SK-N-SH treated with all-trans-retinoic acid at 6 μM for 48 hours (cell line): ENCODE data around the gene SNX17.

Source experiments
- ATAC-seq: fragments of 200-7000 bp; cut with Tn5 transposase; 3 replicates; pipeline ENCODE4 v1.9.1; 2020; ENCODE audit warnings: mild to moderate bottlenecking, moderate library complexity
- ARNTL ChIP-seq: fragments of 450-650 bp; formaldehyde crosslinking; IDR thresholded peaks from 2 replicates; pipeline ENCODE4 v1.5.0; 2020; ENCODE audit warnings: low read depth, mild to moderate bottlenecking, moderate library complexity, borderline replicate concordance
- BACH2 ChIP-seq: fragments of 250-450 bp; sonication (Bioruptor Pico); IDR thresholded peaks from 2 replicates; pipeline ENCODE4 v1.9.0; 2021; ENCODE audit warnings: mild to moderate bottlenecking, borderline replicate concordance
- CREB5 ChIP-seq: fragments of 250-450 bp; sonication (Bioruptor Pico); IDR thresholded peaks from 2 replicates; pipeline ENCODE4 v1.5.1; 2020; ENCODE audit warnings: low read depth, mild to moderate bottlenecking, moderate library complexity
- CSDC2 ChIP-seq: fragments of 250-450 bp; sonication (Bioruptor Pico); IDR thresholded peaks from 2 replicates; pipeline ENCODE4 v1.5.0; 2020; ENCODE audit warnings: mild to moderate bottlenecking, moderate library complexity
- CSRNP3 ChIP-seq: fragments of 250-450 bp; sonication (Bioruptor Pico); IDR thresholded peaks from 2 replicates; pipeline ENCODE4 v1.5.1; 2021; ENCODE audit warnings: mild to moderate bottlenecking, moderate library complexity
- ESRRG ChIP-seq: fragments of 250-450 bp; sonication (Bioruptor Pico); IDR thresholded peaks from 2 replicates; pipeline ENCODE4 v1.6.1; 2021; ENCODE audit warnings: mild to moderate bottlenecking
- GLIS3 ChIP-seq: fragments of 250-450 bp; sonication (Bioruptor Pico); IDR thresholded peaks from 2 replicates; pipeline ENCODE4 v1.5.0; 2020; ENCODE audit warnings: mild to moderate bottlenecking, moderate library complexity
- ISL1 ChIP-seq: fragments of 250-450 bp; sonication (Bioruptor Pico); IDR thresholded peaks from 2 replicates; pipeline ENCODE4 v2.1.2; 2022; ENCODE audit warnings: mild to moderate bottlenecking, moderate library complexity
- OSR1 ChIP-seq: fragments of 250-450 bp; sonication (Bioruptor Pico); IDR thresholded peaks from 2 replicates; pipeline ENCODE4 v1.8.0; 2022; ENCODE audit warnings: moderate library complexity, mild to moderate bottlenecking, inconsistent platforms
- PPARA ChIP-seq: fragments of 250-450 bp; sonication (Bioruptor Pico); IDR thresholded peaks from 2 replicates; pipeline ENCODE4 v1.5.0; 2020; ENCODE audit warnings: mild to moderate bottlenecking, borderline replicate concordance
- RARB ChIP-seq: fragments of 250-450 bp; sonication (Bioruptor Pico); IDR thresholded peaks from 2 replicates; pipeline ENCODE4 v1.8.0; 2021; ENCODE audit warnings: mild to moderate bottlenecking, moderate library complexity
- SNAI2 ChIP-seq: fragments of 250-450 bp; sonication (Bioruptor Pico); IDR thresholded peaks from 2 replicates; pipeline ENCODE4 v1.5.0; 2020; ENCODE audit warnings: mild to moderate bottlenecking, moderate library complexity
- TCF4 ChIP-seq: fragments of 250-450 bp; sonication (Bioruptor Pico); IDR thresholded peaks from 2 replicates; pipeline ENCODE4 v1.8.0; 2021; ENCODE audit warnings: mild to moderate bottlenecking, moderate library complexity, borderline replicate concordance
- ZC3H10 ChIP-seq: fragments of 250-450 bp; sonication (Bioruptor Pico); IDR thresholded peaks from 2 replicates; pipeline ENCODE4 v1.5.1; 2021; ENCODE audit warnings: mild to moderate bottlenecking, moderate library complexity
- ZFP3 ChIP-seq: fragments of 250-450 bp; sonication (Bioruptor Pico); IDR thresholded peaks from 2 replicates; pipeline ENCODE4 v1.5.0; 2020; ENCODE audit warnings: mild to moderate bottlenecking, moderate library complexity
- ZFP30 ChIP-seq: fragments of 450-650 bp; formaldehyde crosslinking; IDR thresholded peaks from 2 replicates; pipeline ENCODE4 v1.5.0; 2022; ENCODE audit warnings: mild to moderate bottlenecking, moderate library complexity
- ZNF70 ChIP-seq: fragments of 450-650 bp; formaldehyde crosslinking; IDR thresholded peaks from 2 replicates; pipeline ENCODE4 v1.5.0; 2020; ENCODE audit warnings: mild to moderate bottlenecking, moderate library complexity
- ZNF8 ChIP-seq: fragments of 450-650 bp; formaldehyde crosslinking; IDR thresholded peaks from 2 replicates; pipeline ENCODE4 v1.5.0; 2020; ENCODE audit warnings: mild to moderate bottlenecking, moderate library complexity
- TF ChIP-seq, protein P1 (sequence below): fragments of 250-450 bp; sonication (Bioruptor Pico); IDR thresholded peaks from 2 replicates; pipeline ENCODE4 v1.8.0; 2021; ENCODE audit warnings: low read depth, mild to moderate bottlenecking, moderate library complexity, borderline replicate concordance
- TF ChIP-seq, protein P2 (sequence below): fragments of 250-450 bp; sonication (Bioruptor Pico); IDR thresholded peaks from 2 replicates; pipeline ENCODE4 v1.5.0; 2020; ENCODE audit warnings: mild to moderate bottlenecking, moderate library complexity
- TF ChIP-seq, protein P3 (sequence below): fragments of 250-450 bp; sonication (Bioruptor Pico); IDR thresholded peaks from 2 replicates; pipeline ENCODE4 v1.8.0; 2020; ENCODE audit warnings: mild to moderate bottlenecking, moderate library complexity, borderline replicate concordance

The SNX17 gene

DNA sequence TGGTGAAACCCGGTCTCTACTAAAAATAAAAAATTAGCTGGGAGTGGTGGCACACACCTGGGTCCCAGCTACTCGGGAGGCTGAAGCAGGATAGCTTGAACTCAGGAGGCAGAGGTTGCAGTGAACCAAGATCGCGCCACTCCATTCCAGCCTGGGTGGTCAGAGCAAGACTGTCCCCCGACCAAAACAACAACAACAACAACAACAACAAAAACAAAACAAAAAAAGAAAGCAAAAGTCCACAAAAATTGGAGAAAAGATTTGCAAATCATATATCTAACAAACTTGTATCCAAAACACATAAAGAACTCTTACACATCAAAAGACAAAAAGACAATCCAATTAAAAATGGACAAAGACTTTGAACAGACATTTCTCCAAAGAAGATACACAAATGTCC, 28.5 kb downstream of the SNX17 start:
- ATAC-seq, result no peak
- TF ChIP-seq, protein P1, sequence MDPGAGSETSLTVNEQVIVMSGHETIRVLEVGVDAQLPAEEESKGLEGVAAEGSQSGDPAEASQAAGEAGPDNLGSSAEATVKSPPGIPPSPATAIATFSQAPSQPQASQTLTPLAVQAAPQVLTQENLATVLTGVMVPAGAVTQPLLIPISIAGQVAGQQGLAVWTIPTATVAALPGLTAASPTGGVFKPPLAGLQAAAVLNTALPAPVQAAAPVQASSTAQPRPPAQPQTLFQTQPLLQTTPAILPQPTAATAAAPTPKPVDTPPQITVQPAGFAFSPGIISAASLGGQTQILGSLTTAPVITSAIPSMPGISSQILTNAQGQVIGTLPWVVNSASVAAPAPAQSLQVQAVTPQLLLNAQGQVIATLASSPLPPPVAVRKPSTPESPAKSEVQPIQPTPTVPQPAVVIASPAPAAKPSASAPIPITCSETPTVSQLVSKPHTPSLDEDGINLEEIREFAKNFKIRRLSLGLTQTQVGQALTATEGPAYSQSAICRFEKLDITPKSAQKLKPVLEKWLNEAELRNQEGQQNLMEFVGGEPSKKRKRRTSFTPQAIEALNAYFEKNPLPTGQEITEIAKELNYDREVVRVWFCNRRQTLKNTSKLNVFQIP (CRISPR knock-in tag), result no peak
- TF ChIP-seq SNAI2 (CRISPR knock-in tag) (no peak), CSRNP3 (CRISPR knock-in tag) (no peak), ZNF8 (CRISPR knock-in tag) (no peak), GLIS3 (CRISPR knock-in tag) (no peak), ZC3H10 (CRISPR knock-in tag) (no peak), CSDC2 (CRISPR knock-in tag) (no peak), ISL1 (CRISPR knock-in tag) (no peak), ZFP3 (CRISPR knock-in tag) (no peak), ZFP30 (CRISPR knock-in tag) (no peak), TCF4 (CRISPR knock-in tag) (no peak), ESRRG (CRISPR knock-in tag) (no peak), ZNF70 (CRISPR knock-in tag) (no peak), PPARA (no peak), OSR1 (CRISPR knock-in tag) (no peak), ARNTL (CRISPR knock-in tag) (no peak), CREB5 (CRISPR knock-in tag) (no peak), RARB (CRISPR knock-in tag) (no peak)
- TF ChIP-seq, protein P2, sequence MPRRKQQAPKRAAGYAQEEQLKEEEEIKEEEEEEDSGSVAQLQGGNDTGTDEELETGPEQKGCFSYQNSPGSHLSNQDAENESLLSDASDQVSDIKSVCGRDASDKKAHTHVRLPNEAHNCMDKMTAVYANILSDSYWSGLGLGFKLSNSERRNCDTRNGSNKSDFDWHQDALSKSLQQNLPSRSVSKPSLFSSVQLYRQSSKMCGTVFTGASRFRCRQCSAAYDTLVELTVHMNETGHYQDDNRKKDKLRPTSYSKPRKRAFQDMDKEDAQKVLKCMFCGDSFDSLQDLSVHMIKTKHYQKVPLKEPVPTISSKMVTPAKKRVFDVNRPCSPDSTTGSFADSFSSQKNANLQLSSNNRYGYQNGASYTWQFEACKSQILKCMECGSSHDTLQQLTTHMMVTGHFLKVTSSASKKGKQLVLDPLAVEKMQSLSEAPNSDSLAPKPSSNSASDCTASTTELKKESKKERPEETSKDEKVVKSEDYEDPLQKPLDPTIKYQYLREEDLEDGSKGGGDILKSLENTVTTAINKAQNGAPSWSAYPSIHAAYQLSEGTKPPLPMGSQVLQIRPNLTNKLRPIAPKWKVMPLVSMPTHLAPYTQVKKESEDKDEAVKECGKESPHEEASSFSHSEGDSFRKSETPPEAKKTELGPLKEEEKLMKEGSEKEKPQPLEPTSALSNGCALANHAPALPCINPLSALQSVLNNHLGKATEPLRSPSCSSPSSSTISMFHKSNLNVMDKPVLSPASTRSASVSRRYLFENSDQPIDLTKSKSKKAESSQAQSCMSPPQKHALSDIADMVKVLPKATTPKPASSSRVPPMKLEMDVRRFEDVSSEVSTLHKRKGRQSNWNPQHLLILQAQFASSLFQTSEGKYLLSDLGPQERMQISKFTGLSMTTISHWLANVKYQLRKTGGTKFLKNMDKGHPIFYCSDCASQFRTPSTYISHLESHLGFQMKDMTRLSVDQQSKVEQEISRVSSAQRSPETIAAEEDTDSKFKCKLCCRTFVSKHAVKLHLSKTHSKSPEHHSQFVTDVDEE (CRISPR knock-in tag), result no peak
- TF ChIP-seq, protein P3, sequence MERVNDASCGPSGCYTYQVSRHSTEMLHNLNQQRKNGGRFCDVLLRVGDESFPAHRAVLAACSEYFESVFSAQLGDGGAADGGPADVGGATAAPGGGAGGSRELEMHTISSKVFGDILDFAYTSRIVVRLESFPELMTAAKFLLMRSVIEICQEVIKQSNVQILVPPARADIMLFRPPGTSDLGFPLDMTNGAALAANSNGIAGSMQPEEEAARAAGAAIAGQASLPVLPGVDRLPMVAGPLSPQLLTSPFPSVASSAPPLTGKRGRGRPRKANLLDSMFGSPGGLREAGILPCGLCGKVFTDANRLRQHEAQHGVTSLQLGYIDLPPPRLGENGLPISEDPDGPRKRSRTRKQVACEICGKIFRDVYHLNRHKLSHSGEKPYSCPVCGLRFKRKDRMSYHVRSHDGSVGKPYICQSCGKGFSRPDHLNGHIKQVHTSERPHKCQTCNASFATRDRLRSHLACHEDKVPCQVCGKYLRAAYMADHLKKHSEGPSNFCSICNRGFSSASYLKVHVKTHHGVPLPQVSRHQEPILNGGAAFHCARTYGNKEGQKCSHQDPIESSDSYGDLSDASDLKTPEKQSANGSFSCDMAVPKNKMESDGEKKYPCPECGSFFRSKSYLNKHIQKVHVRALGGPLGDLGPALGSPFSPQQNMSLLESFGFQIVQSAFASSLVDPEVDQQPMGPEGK (CRISPR knock-in tag), result no peak

- ATAC-seq, result no peak
- TF ChIP-seq SNAI2 (CRISPR knock-in tag) (no peak), TCF4 (CRISPR knock-in tag) (no peak), CSDC2 (CRISPR knock-in tag) (no peak), ZFP30 (CRISPR knock-in tag) (no peak), CREB5 (CRISPR knock-in tag) (no peak), ESRRG (CRISPR knock-in tag) (no peak), RARB (CRISPR knock-in tag) (no peak), BACH2 (CRISPR knock-in tag) (no peak), GLIS3 (CRISPR knock-in tag) (no peak), ZNF8 (CRISPR knock-in tag) (no peak), ZFP3 (CRISPR knock-in tag) (no peak)
- TF ChIP-seq, protein P1 (CRISPR knock-in tag), result no peak
- TF ChIP-seq, protein P2 (CRISPR knock-in tag), result no peak
Measured at GRCh38 chr2:27400348-27401135, 30.1 kb downstream of the SNX17 start.
